NOMO-1 treated with DMSO at 0.1 percent for 48 hours (cell line): Measurements from ENCODE around the gene MIA.
"Not testable (repeated sequence)": the region's sequence is repeated elsewhere in the genome, so short reads cannot be mapped to it uniquely, and the experiment has no call there.

Experiments used
- DNase-seq: peaks from one replicate; lab custom pipeline; 2025; ENCODE audit not compliant: unreplicated experiment; lab: John Stamatoyannopoulos, UW

MIA gene

DNA sequence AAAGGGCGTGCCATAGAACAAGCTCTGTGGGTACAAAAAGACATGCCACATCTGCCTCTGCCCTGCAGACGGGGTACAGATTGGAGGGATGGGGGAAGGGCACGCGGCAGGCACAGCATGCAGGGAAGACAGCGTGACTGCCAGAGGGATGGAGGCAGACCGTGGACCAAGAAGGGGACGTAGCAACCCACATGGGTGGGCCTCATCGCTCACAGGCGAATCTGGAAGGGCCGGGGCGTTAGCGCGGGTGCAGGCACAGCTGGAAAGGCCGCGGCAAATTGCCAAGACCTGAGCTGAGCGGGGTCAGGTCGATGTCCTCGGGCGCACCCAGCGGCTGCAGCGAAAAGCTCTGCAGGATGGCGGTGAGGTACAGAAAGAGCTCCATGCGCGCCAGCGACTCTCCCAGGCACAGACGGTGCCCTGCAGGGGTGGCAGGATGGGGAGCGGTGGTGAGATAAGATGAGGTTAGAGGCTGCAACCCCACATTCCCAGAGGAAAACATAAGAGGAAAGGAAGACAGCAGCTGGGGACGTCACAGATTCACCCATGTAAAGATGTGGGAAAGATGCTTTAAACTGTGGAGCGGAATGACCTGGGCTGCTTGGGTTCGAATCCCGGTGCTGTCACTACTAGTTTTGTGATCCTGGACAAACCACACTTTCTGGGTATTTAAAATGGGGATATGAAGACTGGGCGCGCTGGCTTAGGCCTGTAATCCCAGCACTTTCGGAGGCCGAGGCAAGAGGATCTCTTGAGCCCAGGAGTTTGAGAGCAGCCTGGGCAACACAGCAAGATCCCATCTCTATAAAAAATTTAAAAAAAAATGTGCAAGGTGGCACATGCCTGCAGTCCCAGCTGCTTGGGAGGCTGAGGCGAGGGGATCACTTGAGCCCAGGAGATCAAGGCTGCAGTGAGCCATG is 43.4 kb downstream of the MIA start:
- peak; percentile 37 for DNase-seq

DNA sequence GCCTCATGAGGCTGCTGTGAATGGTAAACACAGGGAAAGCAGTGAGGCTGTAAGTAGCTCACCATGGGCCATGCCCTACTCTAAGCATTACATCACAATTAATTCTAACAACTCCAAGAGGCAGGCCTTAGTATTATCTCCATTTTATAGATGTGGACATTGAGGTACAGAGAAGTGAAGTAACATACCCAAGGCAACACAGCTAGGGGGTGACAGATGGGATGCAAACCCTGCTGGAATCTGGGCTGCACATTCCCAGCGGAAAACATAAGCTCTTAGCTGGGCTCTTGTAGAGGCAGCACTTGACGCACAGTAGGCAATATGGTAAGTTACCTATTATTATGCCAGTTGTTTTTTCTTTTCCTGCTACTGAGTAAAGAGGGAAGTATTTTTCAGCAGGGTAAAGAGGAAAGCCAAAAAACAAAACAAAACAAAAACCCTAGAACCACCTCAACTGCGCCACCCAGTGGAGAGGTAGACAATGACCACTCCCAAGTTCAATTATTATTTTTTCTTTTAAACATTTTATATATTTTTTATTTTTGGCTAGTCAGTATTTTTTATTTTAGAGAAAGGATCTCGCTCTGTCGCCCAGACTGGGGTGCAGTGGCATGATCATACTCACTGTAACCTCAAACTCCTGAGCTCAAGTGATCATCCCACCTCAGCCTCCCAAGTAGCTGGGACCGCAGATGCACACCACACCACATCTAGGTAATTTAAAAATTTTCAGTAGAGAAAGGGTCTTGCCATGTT is 44.3 kb downstream of the MIA start:
- peak; percentile 47 for DNase-seq

DNA sequence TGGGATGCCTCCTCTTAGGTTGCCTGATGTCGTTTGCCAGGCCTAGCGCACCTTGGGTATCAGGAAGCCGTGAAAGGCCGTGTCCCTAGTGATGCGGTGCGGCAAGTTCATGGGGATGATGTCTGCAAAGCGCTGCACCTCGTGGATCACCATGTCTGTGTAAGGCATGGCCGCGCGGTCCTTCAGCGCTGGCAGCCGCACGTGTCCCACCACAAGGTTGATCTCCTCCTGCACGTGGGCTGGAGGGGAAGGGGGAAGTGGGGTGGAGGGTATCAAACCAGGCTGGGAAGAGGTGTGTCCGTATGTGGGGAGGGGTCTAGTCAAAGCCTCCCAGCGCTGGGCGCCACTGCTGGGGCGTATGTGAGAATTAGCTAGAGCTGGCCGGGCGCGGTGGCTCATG is 46.8 kb downstream of the MIA start:
- DNase-seq: no peak

DNA sequence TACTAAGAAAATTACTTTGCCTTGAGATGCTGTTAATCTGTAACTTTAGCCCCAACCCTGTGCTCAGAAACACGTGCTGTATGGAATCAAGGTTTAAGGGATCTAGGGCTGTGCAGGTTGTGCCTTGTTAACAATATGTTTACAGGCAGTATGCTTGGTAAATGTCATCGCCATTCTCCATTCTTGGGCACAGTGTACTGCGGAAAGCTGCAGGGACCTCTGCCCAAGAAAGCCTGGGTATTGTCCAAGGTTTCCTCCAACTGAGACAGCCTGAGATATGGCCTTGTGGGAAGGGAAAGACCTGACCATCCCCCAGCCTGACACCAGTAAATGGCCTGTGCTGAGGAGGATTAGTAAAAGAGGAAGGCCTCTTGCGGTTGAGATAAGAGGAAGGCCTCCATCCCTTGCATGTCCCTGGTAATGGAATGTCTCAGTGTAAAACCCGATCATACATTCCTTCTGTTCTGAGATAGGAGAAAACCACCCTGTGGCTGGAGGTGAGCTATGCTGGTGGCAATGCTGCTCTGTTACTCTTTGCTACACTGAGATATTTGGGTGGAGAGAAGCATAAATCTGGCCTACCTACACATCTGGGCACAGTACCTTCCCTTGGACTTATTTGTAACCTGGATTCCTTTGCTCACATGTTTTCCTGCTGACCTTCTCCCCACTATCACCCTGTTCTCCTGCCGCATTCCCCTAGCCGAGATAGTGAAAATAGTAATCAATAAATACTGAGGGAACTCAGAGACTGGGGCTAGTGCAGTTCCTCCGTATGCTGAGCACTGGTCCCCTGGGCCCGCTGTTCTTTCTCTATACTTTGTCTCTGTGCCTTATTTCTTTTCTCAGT is 47.6 kb downstream of the MIA start:
- peak; percentile 61 for DNase-seq

DNA sequence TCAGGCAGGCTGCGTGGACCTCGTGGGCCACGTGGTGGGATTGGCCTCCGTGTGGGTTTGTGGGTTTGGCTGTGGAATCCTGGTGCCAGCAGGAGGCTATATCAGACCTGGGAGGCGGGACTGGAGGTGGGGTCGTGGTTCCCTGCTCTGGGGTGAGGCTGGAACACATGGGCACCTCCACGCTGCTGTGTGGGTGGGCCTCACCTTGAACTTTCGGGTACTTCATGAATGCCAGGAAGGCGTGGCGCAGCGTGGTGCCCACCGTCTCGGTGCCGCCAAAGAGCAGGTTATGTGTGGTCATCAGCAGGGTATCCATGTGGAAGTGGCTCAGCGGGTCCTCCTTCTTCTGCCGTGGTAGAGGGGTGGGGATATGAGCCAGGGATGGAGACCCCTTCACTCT is 49.6 kb downstream of the MIA start:
- DNase-seq: not testable (repeated sequence)

DNA sequence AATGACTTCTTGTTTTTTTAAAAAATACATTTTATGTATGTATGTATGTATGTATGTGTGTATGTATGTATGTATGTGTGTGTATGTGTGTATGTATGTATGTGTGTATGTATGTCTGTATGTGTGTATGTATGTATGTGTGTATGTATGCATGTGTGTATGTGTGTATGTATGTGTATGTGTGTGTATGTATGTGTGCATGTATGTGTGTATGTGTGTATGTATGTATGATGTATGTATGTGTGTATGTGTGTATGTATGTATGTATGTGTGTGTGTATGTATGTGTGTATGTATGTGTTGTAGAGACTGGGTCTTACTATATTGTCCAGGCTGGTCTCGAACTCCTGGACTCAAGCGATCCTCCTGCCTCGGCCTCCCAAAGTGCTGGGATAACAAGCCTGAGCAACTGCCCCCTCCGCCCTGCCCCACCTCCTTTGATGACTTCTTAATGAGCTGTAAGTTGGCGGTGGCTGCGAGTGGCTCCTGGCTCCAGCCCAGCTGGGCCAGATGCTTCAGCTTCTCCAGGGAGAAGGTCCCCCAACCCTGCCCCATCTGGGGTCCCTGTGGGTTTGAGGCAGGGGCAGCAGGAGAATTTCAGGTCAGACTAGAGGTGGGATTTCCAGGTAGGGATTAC is 50.3 kb downstream of the MIA start:
- DNase-seq: not testable (repeated sequence)

DNA sequence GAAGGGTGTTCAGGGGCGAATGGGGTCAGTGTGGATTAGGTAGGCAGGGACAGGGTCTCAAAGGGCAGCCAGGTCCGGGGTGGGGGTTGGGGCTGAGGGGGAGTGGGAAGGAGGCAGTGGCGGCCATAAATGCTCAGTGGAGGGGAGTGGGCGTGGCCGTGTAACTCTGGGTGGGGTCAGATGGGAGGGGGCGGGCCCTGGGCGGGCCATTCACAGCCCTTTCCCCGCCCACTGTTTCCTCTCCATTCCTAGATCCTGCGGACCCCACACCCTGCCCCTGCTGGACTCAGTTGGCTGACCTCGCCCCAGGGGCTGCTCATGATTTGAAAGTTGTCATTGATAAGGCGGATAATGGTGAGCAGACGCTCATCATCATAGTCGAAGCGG is 51.0 kb downstream of the MIA start:
- not testable (repeated sequence) for DNase-seq

DNA sequence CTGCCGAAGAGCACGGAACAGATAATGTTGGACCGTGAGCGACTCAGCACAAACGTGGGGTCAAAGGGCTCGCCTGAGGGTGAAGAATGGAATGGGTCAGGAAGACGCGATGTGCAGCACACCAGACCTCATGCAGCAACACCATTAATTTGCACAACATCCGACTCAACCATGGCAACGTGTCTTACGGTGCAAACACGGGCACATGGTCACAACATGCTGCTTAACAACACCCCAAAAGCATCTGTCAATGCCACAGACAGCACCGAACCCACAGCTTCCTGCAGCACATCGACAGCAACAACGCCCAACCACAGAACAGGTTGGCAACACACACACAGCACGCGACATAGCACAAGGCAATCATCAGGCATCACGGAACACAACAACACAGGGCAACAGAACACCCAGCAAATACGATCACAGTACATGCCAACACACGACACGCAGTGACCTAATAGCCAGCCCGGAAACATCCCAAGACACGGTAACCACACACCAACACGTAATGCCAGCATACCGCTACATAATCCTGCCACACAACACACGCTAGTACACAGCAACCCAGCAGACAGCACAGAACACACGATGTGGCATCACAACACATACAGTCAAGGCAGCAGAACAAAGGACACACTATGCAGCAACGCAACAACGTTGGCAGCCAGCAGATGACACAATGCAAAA is 51.5 kb downstream of the MIA start:
- not testable (repeated sequence) for DNase-seq
